Neural progenitor cell (in vitro differentiated cells): ENCODE data around the gene ART3. TPM values are rescaled to one million over a fixed set of nuclear protein-coding genes. Genes with fewer than 3 reads are reported as not detected.

ENCODE experiments used
- DNase-seq: peaks from one replicate; pipeline ENCODE4 v3.0.0-alpha.2; 2016; ENCODE audit warnings: low spot score
- H2AFZ ChIP-seq: fragments of 200-600 bp; sonication (generic); replicated peaks from 2 replicates; pipeline ENCODE4 v1.6.1; 2016; ENCODE audit warnings: antibody characterized with exemption
- H3F3A ChIP-seq: fragments of 200-600 bp; sonication (generic); 2 replicates; pipeline ENCODE4 v1.6.1; 2016; ENCODE audit warnings: antibody characterized with exemption, low read depth
- H3K27ac ChIP-seq: fragments of 200-600 bp; sonication (generic); 2 replicates; pipeline ENCODE4 v1.5.1; 2016; ENCODE audit warnings: mild to moderate bottlenecking
- H3K27me3 ChIP-seq: fragments of 200-600 bp; sonication (generic); 2 replicates; pipeline ENCODE4 v1.6.1; 2016; ENCODE audit warnings: mild to moderate bottlenecking, moderate library complexity
- H3K36me3 ChIP-seq: fragments of 200-600 bp; sonication (generic); 2 replicates; pipeline ENCODE4 v1.5.1; 2016
- H3K4me1 ChIP-seq: fragments of 200-600 bp; sonication (generic); 2 replicates; pipeline ENCODE4 v1.6.1; 2016; ENCODE audit warnings: mixed run types
- H3K4me2 ChIP-seq: fragments of 200-600 bp; sonication (generic); 2 replicates; pipeline ENCODE4 v1.6.1; 2016
- H3K4me3 ChIP-seq: fragments of 200-600 bp; sonication (generic); 2 replicates; pipeline ENCODE4 v1.5.1; 2016
- H3K79me2 ChIP-seq: fragments of 200-600 bp; sonication (generic); 2 replicates; pipeline ENCODE4 v1.6.1; 2016; ENCODE audit warnings: low read depth
- H3K9ac ChIP-seq: fragments of 200-600 bp; sonication (generic); 2 replicates; pipeline ENCODE4 v1.6.1; 2016
- H3K9me3 ChIP-seq: fragments of 200-600 bp; sonication (generic); 2 replicates; pipeline ENCODE4 v1.5.1; 2016; ENCODE audit warnings: low read depth
- H4K20me1 ChIP-seq: fragments of 200-600 bp; sonication (generic); 2 replicates; pipeline ENCODE4 v1.6.1; 2016; ENCODE audit warnings: low read depth
- H3K27ac Mint-ChIP-seq: 3 replicates; pipeline ENCODE4 v1.8.0; 2021; ENCODE audit warnings: mixed read lengths
- H3K27me3 Mint-ChIP-seq: 2 replicates; pipeline ENCODE4 v1.8.0; 2022; ENCODE audit warnings: low read depth, mild to moderate bottlenecking, inconsistent platforms, moderate library complexity, mixed read lengths; ENCODE audit not compliant: insufficient read depth
- H3K36me3 Mint-ChIP-seq: 3 replicates; pipeline ENCODE4 v1.8.0; 2021; ENCODE audit warnings: mixed read lengths
- H3K4me1 Mint-ChIP-seq: 3 replicates; pipeline ENCODE4 v1.8.0; 2021; ENCODE audit warnings: mixed read lengths
- H3K4me3 Mint-ChIP-seq: 3 replicates; pipeline ENCODE4 v1.8.0; 2021; ENCODE audit warnings: mild to moderate bottlenecking, moderate library complexity, mixed read lengths
- H3K9me3 Mint-ChIP-seq: 3 replicates; pipeline ENCODE4 v1.8.0; 2020; ENCODE audit warnings: mixed read lengths
- EZH2 ChIP-seq: fragments of 200-600 bp; sonication (generic); IDR thresholded peaks from 2 replicates; pipeline ENCODE4 v1.6.1; 2017; ENCODE audit warnings: antibody characterized with exemption, mild to moderate bottlenecking, moderate library complexity
- EZH2phosphoT487 ChIP-seq: fragments of 200-600 bp; sonication (generic); IDR thresholded peaks from 2 replicates; pipeline ENCODE4 v1.6.1; 2017; ENCODE audit warnings: antibody characterized with exemption
- total RNA-seq: library from RNA; depleted of rRNA; stranded (reverse); fragments of >200 nt; gene quantifications from 2 replicates; pipeline ENCODE4 v1.2.3, GENCODE V29; 2015; ENCODE audit warnings: low replicate concordance
- TF ChIP-seq, protein P1 (sequence below): fragments of 200-600 bp; sonication (generic); IDR thresholded peaks from 2 replicates; pipeline ENCODE4 v1.5.1; 2017; ENCODE audit warnings: antibody characterized with exemption, mild to moderate bottlenecking

The ART3 gene
- total RNA-seq, 1 donor from 2014 or later = not detected

DNA sequence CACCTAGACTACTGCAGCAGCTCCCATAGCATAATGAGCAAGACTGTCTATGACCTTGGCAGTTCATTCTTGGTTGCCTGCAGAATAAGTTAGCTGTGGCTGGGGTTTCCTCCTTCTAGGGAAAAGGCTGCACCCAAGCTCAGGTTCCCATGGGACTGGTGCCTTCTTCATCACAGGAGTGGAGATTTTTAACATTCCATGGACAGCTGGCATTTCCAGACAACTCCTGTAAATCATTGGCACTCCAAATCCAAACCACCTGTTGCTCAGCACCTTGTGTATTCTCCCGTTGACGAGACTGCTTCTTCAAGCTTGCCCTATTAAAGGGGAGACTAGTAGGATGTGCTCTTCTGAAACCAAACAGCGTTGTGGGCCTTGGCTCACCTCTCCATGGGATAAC lies 81.5 kb downstream of the ART3 start:
- Histone ChIP-seq H3K4me2 (no peak overlapping the region), H3K4me1 (no peaks in the 10 kb centered on the region), H3K9ac (no peak overlapping the region), H3F3A (no peaks in the 10 kb centered on the region), H3K27me3 (no peaks in the 10 kb centered on the region), H3K4me3 (no peak overlapping the region), H2AFZ (no peak overlapping the region), H3K9me3 (no peaks in the 10 kb centered on the region), H3K79me2 (no peaks in the 10 kb centered on the region), H4K20me1 (no peaks in the 10 kb centered on the region), H3K36me3 (no peaks in the 10 kb centered on the region), H3K27ac (no peak overlapping the region)
- peaks cover 2% of the 10 kb centered on the region for H3K36me3 Mint-ChIP-seq
- DNase-seq = no peak
- H3K9me3 Mint-ChIP-seq = no peaks in the 10 kb centered on the region
- TF ChIP-seq EZH2 (no peak), EZH2phosphoT487 (no peak)
- TF ChIP-seq, protein P1, sequence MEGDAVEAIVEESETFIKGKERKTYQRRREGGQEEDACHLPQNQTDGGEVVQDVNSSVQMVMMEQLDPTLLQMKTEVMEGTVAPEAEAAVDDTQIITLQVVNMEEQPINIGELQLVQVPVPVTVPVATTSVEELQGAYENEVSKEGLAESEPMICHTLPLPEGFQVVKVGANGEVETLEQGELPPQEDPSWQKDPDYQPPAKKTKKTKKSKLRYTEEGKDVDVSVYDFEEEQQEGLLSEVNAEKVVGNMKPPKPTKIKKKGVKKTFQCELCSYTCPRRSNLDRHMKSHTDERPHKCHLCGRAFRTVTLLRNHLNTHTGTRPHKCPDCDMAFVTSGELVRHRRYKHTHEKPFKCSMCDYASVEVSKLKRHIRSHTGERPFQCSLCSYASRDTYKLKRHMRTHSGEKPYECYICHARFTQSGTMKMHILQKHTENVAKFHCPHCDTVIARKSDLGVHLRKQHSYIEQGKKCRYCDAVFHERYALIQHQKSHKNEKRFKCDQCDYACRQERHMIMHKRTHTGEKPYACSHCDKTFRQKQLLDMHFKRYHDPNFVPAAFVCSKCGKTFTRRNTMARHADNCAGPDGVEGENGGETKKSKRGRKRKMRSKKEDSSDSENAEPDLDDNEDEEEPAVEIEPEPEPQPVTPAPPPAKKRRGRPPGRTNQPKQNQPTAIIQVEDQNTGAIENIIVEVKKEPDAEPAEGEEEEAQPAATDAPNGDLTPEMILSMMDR = no peak
- H3K27ac Mint-ChIP-seq = no peak overlapping the region
- H3K4me3 Mint-ChIP-seq = no peak overlapping the region
- H3K4me1 Mint-ChIP-seq = peaks cover 6% of the 10 kb centered on the region
- peaks cover 8% of the 10 kb centered on the region for H3K27me3 Mint-ChIP-seq

DNA sequence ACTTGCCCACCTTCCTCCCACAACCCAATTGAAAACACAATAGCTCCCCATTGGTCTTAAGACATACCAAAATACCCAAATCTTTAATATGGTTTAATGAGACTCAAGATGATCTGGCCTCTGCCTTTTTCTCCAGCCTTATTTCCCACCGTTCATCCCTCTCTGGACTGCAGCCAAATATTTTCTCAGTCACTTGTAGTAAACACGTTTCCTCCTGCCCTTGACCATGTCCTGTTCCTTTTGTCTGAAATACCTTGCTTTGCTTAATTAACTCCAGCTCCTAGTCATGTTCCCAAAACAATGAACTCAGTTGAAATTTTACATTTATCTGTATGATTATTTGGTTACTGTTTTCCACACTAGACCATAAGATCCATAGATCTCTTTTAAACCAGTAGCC lies 82.1 kb downstream of the ART3 start:
- H3K27ac Mint-ChIP-seq = no peak overlapping the region
- H3K27me3 Mint-ChIP-seq = peaks cover 8% of the 10 kb centered on the region
- H3K4me3 Mint-ChIP-seq = no peak overlapping the region
- H3K27me3 ChIP-seq = no peaks in the 10 kb centered on the region
- H3K36me3 Mint-ChIP-seq = peaks cover 8% of the 10 kb centered on the region
- no peaks in the 10 kb centered on the region for H3K9me3 Mint-ChIP-seq
- H3K4me1 Mint-ChIP-seq = peaks cover 6% of the 10 kb centered on the region
- H3K79me2 ChIP-seq = no peaks in the 10 kb centered on the region
- H3K4me2 ChIP-seq = no peak overlapping the region
- H3K9ac ChIP-seq = no peak overlapping the region
- TF ChIP-seq EZH2 (no peak), EZH2phosphoT487 (no peak)
- no peak overlapping the region for H3K4me3 ChIP-seq
- no peaks in the 10 kb centered on the region for H4K20me1 ChIP-seq
- H3K4me1 ChIP-seq = no peaks in the 10 kb centered on the region
- H3F3A ChIP-seq = no peaks in the 10 kb centered on the region
- no peak overlapping the region for H2AFZ ChIP-seq
- H3K36me3 ChIP-seq = no peaks in the 10 kb centered on the region
- H3K9me3 ChIP-seq = no peaks in the 10 kb centered on the region
- no peak overlapping the region for H3K27ac ChIP-seq
- DNase-seq = no peak

- Histone ChIP-seq H3F3A (no peaks in the 10 kb centered on the region), H3K4me2 (no peak overlapping the region), H3K9me3 (no peaks in the 10 kb centered on the region), H2AFZ (no peak overlapping the region), H3K4me1 (no peaks in the 10 kb centered on the region), H3K4me3 (no peak overlapping the region), H4K20me1 (no peaks in the 10 kb centered on the region), H3K79me2 (no peaks in the 10 kb centered on the region), H3K27me3 (no peaks in the 10 kb centered on the region), H3K36me3 (no peaks in the 10 kb centered on the region), H3K27ac (no peak overlapping the region), H3K9ac (no peak overlapping the region)
- Mint-ChIP-seq H3K27ac (no peak overlapping the region), H3K9me3 (no peaks in the 10 kb centered on the region), H3K4me1 (no peaks in the 10 kb centered on the region), H3K27me3 (peaks cover 4% of the 10 kb centered on the region), H3K4me3 (no peak overlapping the region), H3K36me3 (peaks cover 18% of the 10 kb centered on the region)
- no peak for TF ChIP-seq EZH2
- TF ChIP-seq, protein P1 = no peak
- DNase-seq = no peak
Measured at GRCh38 chr4:76160355-76160754, 85.8 kb downstream of the ART3 start.

Other genes starting within 250 kb of the ART3 start
- gene PPEF2, start 172.3 kb upstream of the ART3 start, total RNA-seq = 0.07 TPM in 1 of 2 replicates, not detected in the other
- gene NAAA, start 133.7 kb upstream of the ART3 start, total RNA-seq = 0.07 and 0.84 TPM in 2 replicates
- 41.8 and 79.5 TPM in 2 replicates for gene SDAD1, start 83.8 kb upstream of the ART3 start, total RNA-seq
- gene CXCL9, start 67.2 kb upstream of the ART3 start, total RNA-seq = not detected in 2 replicates
- gene CXCL10, start 51.2 kb upstream of the ART3 start, total RNA-seq = not detected in 2 replicates
- not detected in 2 replicates for gene CXCL11, start 38.6 kb upstream of the ART3 start, total RNA-seq
- gene NUP54, start 73.7 kb downstream of the ART3 start, total RNA-seq = 107 and 161 TPM in 2 replicates
- gene SCARB2, start 139.1 kb downstream of the ART3 start, total RNA-seq = 67.1 and 97.4 TPM in 2 replicates
- 3.5 and 7.0 TPM in 2 replicates for gene FAM47E, start 177.0 kb downstream of the ART3 start, total RNA-seq
- gene STBD1, start 232.0 kb downstream of the ART3 start, total RNA-seq = 2.5 and 5.4 TPM in 2 replicates